G401 (cell line): ENCODE measurements around the gene TAS2R41. TPM values are rescaled to one million over a fixed set of nuclear protein-coding genes. Genes with fewer than 3 reads are reported as not detected.

Experiments
- DNase-seq: peaks from one replicate; pipeline ENCODE4 v3.0.0-alpha.2; 2015; ENCODE audit warnings: low spot score
- in situ Hi-C: cut with HindIII; loops from 2 replicates; pipeline ENCODE4 v1.10.0; 2016; ENCODE audit warnings: low sequenced_read_pairs, mixed read lengths
- total RNA-seq: library from RNA; depleted of rRNA; stranded (reverse); fragments of >200 nt; shearing (Covaris generic); gene quantifications from 2 replicates; pipeline ENCODE4 v1.2.3, GENCODE V29; 2014; rRNA removed

The TAS2R41 gene, protein sequence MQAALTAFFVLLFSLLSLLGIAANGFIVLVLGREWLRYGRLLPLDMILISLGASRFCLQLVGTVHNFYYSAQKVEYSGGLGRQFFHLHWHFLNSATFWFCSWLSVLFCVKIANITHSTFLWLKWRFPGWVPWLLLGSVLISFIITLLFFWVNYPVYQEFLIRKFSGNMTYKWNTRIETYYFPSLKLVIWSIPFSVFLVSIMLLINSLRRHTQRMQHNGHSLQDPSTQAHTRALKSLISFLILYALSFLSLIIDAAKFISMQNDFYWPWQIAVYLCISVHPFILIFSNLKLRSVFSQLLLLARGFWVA
- total RNA-seq, result not detected in 2 replicates

DNA sequence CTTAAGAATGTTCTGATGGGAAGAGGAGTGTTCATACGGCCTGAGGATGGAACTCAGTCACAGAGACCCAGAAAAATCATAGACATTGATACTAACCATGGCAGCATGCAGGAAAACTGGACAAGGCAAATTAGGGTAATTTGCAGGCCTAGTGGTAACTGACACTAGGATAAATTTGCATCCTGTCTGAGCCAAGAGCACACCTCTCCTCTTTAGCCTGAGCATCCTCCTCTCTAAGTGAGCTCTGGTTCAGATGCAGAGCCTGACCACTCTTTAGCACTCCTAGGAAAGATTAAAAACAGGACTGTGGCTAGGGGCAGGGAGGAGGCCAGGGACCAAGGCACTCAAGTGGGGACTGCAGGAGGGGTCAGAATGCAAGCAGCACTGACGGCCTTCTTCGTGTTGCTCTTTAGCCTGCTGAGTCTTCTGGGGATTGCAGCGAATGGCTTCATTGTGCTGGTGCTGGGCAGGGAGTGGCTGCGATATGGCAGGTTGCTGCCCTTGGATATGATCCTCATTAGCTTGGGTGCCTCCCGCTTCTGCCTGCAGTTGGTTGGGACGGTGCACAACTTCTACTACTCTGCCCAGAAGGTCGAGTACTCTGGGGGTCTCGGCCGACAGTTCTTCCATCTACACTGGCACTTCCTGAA, at the start of gene TAS2R41:
TSS of gene TAS2R41 (plus strand) at position 373 of the 650 bp plus-strand sequence. CDS start at position 373, 0 bp downstream.
- in situ Hi-C loops, result no loop called here
- no peak for DNase-seq

- no peak for DNase-seq
- in situ Hi-C loops, result no loop called here
Observed at GRCh38 chr7:143429770-143430698, 47.6 kb upstream of the TAS2R41 start.

DNA sequence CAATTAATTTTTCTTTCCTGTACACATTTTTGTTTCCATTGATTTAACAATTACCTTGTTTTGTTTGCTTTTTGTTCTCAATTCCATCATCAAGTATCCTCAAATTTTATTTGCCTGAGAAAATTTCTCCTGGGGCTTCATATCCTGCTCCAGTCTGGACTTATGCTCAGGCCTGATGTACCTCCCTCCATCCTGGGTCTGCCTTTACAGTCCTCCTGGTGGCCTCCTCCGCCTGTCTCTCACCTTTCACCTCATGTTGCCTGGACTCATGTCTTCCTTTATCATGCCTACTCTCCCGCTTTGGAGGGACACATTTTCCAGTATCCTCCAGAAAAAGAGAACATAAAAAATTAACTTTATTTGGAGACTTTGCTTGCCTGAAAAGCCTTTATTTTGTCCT, 46.6 kb upstream of the TAS2R41 start:
- no peak for DNase-seq
- in situ Hi-C loops, result no loop called here

DNA sequence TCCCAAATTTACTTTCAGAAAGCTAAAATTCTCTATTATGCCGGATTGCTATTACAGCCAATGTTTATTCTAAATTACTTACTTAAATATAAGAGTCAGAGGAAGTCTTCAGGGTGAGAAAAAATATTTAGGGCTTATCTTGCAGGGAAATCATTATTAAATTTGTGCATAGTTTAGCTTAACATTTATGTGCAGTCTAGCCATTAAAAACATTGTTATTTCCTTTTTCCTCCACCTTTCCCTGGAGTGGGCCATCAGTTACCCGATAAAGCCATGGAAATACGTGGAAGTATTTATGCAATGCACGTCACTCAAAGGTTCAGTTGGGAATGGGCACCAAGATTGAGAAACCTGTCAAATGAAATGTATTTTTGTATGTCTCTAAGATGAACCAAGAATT, 43.9 kb upstream of the TAS2R41 start:
- no peak for DNase-seq
- in situ Hi-C loops, result no loop called here

- no peak for DNase-seq
- in situ Hi-C loops, result no loop called here
Observed at GRCh38 chr7:143434660-143435059, 43.0 kb upstream of the TAS2R41 start.

DNA sequence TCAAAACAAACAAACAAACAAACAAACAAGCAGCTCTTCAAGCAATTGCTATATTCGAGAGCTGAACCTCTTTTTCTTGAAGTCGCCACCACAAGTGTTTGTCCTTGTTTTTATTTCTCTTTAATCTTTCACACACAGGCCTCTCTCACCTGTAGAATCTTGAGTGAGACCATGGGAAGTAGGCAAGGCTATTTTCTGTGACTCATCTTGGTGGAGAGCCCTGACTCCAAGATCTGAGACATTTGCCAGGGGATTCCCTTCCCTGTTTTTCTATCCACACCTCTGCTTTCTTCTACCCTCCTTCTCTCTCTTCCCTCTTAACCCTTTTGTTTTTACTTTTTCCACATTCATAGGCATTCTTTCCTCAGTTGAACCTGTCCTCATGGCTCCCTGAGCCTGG, 42.4 kb upstream of the TAS2R41 start:
- in situ Hi-C loops, result no loop called here
- DNase-seq, result no peak

DNA sequence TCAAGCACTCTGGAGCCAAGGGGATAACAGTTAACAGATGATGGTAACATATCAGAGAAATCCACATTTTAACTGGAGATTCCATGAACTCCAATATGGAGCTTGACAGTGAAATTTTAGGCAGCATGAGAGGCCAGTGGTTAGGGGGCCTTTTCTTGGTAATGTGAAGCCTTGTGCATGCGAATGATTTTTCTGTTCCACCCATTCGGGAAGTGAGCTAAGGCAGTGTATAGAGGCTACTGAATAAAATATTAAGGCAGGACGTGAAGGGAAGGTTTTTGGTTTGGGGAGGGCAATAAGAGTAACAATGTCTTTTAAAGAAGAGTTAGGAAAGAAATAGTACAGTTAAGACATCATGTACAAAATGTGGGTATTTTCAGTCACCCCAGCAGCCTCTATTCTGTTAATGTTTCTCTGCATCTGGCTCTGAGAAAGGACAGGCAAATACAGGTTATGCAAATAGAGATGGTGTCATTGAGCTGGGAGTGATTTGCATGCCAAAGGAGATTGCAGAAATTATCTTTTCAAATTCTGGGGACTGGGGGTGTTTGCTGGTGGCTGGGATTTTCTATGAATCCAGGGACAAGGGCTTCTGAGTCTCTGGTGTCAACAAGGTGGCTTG, 41.2 kb upstream of the TAS2R41 start:
- in situ Hi-C loops, result no loop called here
- no peak for DNase-seq

- DNase-seq, result no peak
- in situ Hi-C loops, result no loop called here
Observed at GRCh38 chr7:143437578-143437977, 40.1 kb upstream of the TAS2R41 start.

GRCh38 chr7:143439866-143440265, 37.8 kb upstream of the TAS2R41 start:
- no peak for DNase-seq
- in situ Hi-C loops, result no loop called here

DNA sequence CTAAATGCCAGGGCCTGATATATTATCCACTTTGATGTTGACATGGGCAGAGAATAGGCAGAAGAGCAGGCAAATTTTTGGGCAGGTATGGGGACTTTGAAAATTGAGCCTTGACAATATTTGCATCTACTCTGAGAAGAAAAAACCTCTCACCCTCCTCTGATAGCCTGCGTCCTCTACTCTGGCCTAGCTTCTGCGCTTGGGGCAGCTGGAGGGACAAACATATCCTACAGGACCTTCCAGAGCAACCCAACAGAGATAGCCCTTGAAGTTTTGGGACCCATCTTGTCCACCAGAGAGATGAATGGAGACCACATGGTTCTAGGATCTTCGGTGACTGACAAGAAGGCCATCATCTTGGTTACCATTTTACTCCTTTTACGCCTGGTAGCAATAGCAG, 34.5 kb upstream of the TAS2R41 start, which contains the start of gene TAS2R60:
TSS of gene TAS2R60 (plus strand) at position 301 of the 400 bp plus-strand sequence. CDS start at position 301, 0 bp downstream.
- DNase-seq, result no peak
- in situ Hi-C loops, result no loop called here

GRCh38 chr7:143444063-143444782, 33.5 kb upstream of the TAS2R41 start:
- DNase-seq, result no peak
- in situ Hi-C loops, result no loop called here

DNA sequence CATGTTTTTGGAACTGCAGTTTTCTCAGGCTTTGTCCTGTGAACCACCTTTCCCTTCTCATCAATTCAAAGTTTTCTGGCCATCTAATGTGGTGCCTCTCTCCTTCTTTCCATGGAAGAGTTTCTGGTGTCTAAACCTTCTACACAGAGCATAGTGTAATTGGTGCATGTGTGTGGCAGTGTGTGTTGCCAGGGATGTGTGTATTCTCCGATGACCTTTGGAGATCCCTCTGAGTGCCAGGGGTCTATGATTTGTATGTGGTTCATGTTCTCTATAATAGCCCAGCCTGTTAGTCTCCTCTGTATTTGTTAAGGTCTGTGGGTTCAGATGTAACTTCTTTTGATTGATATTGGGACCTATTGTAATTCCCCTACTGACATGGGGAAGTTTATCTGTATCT, 32.9 kb upstream of the TAS2R41 start:
- no peak for DNase-seq
- in situ Hi-C loops, result no loop called here

- no peak for DNase-seq
- in situ Hi-C loops, result no loop called here
Observed at GRCh38 chr7:143447466-143447865, 30.2 kb upstream of the TAS2R41 start.

DNA sequence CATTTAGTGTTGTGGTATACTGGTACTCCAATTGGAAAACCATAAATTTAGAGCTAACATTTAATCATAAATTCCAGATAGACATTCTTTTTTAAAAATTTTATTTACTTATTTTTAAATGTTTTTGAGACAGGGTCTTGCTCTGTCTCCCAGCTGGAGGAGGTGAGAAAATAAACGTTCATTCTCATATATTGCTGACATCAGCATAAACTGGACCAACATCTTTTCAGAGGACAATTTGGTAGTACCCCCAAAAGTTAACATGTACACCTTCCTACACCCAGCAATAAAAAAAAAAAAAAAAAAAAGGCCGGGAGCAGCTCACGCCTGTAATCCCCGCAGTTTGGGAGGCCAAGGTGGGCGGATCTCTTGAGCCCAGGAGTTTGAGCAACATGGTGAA, 29.2 kb upstream of the TAS2R41 start:
- in situ Hi-C loops, result no loop called here
- DNase-seq, result no peak

GRCh38 chr7:143449793-143450192, 27.9 kb upstream of the TAS2R41 start:
- in situ Hi-C loops, result no loop called here
- no peak for DNase-seq

GRCh38 chr7:143451122-143451521, 26.6 kb upstream of the TAS2R41 start:
- in situ Hi-C loops, result no loop called here
- DNase-seq, result no peak

- DNase-seq, result no peak
- in situ Hi-C loops, result no loop called here
Observed at GRCh38 chr7:143451746-143452145, 25.9 kb upstream of the TAS2R41 start.

DNA sequence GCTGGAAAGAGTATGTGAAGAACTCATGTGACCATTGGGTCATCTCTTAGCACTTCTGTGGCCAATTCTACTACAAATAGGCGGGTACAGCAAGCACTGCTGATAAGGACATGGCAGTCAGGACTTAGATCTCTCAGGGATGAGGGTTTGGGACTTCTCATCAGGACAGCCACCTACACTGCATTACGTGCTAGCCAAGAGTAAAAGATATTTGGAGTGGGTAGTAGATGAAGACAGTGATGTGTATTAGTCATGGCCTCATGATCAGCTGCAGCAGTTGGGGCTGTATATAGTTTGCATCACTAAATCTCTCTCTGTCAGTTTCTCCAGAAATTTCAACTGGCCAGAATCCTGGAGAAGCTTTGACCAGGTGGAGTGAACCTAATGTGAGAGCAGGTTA, 25.2 kb upstream of the TAS2R41 start:
- in situ Hi-C loops, result no loop called here
- DNase-seq, result no peak
